ENCODE measurements around the gene CPNE5.

The CPNE5 gene

DNA sequence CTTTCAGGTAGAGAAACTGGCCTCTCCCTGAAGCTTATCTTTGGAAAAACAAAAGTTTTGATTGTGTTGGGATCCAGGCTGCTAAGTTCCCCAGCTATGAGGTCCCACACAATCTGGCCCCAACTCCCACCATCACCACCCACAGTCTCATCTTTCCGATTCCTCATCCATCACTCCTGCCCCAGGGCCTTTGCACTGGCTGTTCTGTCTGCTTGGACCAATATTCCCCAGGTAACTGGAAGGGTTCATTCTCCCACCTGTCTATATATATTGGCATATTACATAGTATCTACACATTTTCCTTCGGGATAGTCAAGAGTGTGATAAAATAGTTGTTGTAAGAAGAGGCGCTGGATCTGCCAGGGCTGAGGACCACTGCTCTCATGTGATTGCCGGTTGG, 52.0 kb downstream of the CPNE5 start:
- no peak for DNase-seq

DNA sequence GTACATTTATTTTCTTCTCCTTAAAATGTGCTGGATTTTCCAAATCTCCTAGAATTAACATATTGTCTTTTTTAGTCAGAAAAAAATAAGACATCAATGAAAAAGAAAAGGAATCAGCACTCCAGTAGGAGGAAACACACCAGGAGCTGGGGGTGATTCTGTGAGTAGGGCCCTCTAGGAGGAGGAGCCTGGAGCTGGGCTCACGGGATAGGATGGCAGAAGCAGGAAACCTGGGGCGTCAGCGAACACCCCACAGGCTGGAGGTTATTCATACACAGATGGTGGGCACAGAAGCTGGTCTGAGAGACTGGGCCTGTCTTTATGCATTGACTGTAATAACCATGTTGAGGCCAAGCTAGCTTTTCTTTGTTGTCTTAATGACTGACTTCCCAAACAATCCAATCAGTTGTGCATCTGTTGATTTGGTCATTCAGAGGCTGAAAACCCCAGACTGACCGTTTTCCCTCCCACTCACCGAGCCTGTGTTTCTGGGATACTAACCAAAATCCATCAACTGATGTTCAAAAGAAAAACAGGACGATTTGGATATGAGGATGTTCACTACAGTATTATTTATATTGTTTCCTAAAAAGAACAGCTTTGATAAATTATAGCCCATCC, 53.1 kb downstream of the CPNE5 start:
- no peak for DNase-seq

DNA sequence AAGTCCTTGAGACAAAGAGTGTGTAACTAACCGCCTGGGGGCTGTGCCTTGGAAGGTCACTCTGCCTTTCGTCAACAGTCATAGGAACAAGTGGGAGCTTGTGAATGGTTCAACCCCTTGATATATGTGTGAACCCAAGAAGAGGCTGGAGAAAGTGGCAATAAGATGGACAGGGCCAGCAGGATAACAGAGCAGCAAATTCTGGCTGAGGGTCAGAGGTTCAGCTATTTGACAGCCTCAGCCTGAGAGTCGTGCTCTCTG, 54.9 kb downstream of the CPNE5 start:
- DNase-seq: no peak

DNA sequence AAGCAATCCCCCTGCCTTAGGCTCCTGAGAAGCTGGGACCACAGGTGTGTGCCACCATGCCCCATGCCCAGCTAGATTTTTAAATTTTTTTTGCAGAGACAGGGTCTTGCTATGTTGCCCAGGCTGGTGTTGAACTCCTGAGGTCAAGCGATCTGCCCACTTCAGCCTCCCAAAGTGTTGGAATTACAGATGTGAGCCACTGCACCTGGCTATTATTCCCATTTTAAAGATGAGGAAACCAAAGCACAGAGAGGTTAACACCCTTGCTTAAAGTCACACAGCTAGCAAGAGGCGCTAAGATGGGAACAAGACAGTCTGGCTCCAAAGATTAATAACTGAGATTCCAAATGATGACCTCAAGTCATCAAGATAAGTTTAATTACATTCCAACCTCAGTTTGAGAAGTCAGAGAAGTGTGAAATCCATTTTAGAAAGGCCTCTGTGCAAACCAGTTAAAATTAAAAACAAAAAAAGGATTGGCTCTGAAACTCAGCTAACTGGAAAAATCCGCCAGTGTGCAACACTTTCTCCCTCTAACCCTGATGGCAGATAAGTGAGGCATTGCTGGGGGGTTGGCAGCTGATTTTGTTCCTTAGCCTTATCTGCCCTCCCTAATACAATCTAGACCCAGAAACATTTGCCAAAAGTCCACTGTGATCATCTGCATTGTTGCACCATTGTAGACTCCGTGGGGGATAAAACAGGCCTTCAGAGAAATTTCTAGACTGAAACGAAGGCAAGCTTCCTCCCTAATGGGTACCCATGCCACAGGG, 55.5 kb downstream of the CPNE5 start:
- no peak for DNase-seq

DNA sequence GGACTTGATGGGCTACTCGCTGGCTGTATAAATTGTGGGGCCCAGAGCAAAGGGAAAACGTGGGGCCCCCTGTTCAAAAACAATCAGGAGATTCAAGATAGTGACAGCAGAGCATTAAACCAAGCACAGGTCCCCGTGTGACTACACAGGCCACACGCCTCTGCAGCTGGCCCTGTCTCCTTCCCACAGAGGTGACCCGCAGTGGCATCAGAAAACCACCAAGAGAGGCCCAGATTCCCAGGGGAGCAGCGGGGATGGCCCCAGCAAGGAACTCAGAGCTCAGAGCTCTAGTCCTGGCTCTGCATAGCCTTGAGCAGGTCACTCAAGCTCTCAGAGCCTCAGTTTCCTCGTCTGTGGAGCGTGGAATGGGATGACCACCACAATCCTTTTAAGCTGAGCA, 57.6 kb downstream of the CPNE5 start:
- DNase-seq: no peak

DNA sequence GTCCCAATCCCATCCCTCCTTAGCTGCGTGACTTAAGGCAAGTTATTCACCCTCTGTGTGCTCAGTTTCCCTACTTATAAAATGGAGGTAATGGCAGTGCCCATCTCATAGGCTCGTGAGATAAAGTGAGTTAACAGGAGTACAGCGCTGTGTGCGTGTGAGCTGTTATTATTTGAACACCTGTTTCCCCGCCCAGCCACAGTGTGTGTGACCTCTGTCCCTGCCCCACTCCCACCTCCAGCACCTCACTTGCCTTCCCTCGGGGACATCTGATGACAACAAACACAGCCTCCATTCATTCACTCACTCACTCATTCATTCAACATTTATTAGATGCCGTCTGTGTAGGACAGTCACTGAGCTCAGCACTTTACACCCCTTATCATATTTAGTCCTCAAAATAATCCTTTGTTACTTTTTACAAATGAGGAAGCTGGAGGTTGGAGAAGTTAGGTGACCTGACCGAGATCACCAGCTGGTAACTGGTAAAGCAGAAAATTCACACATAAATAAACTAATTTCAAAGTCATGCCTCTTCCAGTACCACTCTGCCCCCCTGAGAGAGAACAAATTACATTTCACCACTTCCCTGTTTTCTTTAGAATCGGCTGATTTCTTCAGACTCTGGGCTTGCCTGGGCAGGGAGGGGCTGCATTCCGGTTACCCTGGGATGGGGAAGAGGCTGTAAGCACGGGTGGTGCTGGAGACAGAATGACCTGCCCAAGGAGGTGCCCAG, 58.6 kb downstream of the CPNE5 start:
- DNase-seq: no peak

DNA sequence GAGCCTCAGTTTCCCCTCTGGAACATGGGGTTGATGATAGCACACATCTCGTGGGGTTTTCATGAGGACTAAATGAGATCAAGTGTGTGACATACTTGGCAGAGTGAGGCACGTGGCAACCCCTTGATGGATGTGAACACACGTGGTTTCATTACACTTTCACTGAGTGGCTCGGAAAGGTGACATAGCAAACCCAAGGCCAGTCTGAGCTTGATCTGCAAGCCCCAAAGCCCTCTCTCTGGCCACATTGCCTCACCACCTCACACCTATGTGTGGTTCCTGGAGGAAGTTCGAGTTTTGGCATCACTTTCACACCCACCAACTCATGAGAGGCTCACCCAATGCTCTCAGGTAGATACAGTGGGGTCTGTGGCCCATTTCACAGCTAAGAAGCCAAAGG, 60.0 kb downstream of the CPNE5 start:
- no peak for DNase-seq

DNA sequence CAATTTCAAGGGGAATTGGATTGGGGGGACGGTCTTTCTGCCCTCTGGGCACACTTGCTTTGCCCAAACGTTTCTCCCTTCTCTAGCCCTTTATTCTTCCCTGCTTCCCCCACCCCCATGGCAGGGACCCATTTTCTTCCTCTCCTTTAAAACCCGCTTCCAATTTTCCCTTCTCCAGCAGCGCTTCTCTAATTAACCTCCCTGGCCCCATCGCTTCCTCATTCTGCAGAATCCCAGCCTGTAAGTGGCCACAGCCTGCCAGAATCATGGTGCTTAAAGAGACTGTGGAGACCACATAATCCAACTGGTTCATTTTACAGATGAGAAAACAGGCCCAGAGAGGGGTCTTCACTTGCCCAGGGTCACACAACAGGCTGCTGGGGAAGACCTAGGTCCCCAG, 61.4 kb downstream of the CPNE5 start:
- no peak for DNase-seq

DNA sequence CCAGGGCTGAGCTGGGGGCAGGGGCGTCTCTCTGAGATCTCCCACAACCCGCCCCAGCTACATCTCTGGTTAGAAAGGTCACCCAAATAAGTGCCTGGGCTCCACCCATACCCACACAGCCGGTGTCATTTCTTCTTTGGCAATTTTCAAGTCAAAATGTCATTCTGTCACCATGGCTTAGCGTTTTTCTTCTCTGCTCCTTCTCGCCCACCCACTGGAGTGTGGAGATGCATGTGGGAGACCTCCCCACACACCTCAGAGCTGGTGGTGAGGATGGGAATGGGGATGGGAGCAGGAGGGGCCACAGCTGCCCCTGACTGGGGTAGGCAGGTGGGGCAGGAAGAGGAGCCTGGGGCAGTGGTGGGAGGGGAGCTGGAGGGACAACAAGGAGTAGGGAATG, 63.1 kb downstream of the CPNE5 start:
- no peak for DNase-seq

DNA sequence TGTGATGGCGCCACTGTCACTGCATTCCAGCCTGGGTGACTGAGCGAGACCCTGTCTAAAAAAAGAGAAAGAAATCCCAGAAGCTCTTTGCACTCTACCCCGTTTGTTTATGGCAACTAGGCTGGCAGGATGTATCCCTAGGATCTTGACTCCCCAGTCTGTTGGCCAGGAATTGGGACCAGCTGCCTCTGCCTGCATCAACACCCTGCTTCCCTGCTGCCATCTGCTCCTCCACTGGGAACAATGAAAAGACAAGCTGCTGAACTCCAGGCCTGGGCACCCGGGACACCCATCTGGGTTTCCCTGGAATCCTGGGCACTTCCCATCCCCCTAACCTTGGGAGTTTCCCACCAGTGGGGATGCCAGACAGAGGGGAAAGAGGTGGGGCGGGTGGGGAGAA, 64.9 kb downstream of the CPNE5 start:
- peak; percentile 96 for DNase-seq

DNA sequence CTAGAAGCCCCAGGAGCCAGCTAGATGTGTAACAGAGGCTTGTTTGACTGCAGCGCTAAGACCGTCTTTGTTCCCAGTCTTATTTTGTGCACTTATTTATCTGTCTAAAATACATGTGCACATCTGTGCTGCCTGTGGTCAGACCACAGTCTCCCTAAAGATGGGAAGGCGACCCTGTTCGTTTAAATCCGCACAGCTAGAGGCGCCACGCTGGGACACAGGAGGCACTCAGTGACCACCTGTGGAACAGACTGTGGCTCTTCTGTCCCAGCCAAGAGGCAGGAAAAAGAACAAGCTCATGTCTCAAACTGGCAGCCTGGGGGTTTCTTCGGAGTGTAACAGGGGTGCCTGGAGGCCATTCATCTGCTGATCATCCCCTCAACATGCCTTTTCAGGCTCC, 66.8 kb downstream of the CPNE5 start:
- DNase-seq: no peak

DNA sequence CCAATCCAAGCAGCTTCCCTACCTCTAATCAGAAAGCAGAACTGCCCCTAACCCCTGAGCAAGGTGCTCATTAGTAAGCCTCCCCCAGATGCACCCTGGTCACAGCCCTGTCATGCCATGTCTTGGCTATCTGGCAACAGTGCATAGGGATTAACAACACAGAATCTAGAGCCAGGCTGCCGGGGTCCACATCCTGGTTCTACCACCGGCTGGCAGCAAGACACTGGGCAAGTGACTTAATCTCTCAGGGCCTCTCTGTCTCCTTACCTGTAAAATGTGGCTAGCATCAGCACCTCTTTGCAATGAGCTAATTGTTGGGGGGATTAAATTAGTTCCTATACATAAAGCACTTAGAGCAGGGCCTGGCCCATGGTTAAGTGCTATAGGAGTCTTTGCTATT, 68.1 kb downstream of the CPNE5 start:
- DNase-seq: no peak

DNA sequence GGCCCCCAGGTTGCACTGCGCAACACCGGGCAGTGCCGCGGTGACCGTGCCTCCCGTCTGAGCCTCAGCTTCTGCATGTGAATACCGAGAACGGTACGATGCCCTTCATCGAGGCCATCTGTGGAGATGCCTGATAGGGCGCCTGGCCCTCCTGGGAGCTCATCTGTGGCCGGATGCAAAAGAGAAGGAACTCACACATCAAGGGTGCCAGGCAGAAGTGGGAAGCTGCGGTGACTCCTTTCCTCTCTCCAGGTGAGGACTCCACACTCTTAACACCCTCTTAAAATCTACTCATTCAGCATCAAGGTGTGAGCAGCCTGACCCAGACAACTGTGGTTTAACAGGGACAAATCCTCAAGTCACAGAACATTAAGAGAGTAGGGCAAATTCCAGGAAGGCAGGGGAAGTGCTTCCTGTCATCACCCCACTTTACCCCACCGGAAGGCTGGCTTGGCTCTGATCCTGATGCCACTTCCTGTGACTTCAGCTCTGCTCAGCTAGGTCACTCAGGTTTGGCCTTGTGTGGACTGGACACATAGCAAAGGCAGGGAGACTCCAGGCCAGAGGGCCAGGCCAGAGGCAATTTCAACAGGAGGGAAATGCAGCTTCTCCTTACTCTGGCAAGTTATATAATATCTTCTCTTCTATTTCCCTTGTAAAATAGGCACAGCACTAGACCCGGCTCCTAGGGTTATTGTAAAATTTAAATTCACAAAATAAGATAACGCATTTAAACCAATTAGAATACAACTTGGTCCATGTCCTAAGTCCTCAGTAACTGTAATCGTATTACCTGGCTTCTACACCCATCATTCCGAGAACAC, 69.4 kb downstream of the CPNE5 start:
- no peak for DNase-seq

DNA sequence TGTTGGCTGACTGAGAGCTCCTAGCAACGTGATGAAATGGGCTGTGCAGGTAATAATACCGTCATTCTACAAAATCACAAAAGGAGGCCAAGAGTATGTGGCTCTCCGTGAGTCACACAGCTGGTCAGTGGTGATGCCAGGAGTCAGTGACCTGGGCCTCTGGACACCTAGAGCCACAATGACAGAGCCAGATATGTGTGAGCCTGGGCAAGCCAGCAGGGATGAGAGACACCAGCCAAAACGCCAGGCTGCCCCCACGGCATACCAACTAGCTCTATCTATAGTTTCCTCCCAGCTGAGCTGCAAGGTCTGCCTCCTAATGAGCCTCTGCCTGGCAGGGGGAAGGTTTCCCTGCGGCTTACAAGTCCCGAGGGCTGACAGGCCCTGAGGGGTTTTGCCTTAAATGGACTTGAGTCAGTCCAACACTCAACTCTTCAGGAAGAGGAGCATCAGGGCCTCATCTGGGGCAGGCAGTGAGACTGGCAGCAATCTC, 70.0 kb downstream of the CPNE5 start:
- DNase-seq: peak; percentile 9

DNA sequence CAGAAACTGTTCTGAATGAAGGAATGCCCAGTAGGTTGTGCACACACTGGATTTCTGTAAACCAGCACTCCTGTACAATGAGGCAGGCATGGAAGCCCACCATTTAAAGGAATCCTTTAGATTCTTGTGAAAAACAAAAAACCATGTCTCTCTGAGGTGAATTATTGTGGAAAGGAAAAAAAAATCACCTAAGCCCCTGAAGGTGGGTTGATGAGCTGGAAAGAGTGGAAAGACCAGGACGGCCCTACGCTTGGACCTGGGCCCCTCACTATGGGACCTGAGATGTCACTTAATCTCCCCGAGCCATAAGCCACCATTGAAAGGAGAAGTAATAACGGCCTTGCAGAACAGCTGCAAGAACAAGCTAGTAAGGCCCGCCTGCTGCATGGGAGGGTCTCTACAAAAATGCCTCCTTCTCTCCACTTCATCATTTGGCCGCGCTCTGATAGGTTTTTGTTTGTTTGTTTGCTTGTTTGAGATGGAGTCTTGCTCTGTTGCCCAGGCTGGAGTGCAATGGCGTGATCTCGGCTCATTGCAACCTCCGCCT, 72.8 kb downstream of the CPNE5 start:
- no peak for DNase-seq

DNA sequence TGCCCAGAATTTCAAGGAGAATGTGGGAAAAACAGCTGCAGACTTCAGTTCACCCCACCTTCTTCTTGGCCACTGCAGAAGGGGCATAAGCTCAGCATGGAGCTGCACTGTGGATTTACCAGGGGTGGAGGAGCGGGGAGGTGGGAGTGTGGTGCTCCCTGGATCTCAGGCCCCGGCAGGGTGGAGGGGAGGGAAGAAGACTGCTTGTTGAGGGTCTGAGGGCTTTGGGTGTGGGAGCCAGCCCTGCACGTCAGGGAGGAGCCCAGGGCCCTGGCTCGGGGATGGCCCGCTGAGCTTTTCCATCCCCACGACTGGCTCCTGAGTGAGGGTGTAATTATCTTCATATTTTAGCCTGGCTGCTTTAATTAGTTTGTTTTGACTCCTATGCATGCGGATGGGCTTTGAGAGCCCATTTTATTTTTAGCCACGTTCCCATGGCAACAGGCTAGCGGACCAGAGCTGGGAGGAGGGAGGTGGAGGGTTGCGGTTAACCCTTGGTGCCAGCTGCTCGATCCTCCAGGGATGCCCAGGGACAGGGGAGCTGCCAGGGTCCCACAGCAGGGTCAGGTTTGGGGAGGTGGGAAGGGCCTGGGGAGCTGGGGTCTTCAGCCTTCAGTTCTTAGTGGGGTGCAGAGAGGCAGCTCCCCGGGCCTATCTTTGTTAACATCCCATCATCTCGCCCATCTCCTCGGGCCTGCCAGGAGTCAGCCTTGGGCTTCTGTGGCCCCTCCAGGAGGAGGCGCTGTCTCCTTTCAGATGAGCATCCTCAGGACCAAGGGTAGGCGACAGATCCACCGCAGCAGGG, 73.4 kb downstream of the CPNE5 start:
- DNase-seq: peak; percentile 77

DNA sequence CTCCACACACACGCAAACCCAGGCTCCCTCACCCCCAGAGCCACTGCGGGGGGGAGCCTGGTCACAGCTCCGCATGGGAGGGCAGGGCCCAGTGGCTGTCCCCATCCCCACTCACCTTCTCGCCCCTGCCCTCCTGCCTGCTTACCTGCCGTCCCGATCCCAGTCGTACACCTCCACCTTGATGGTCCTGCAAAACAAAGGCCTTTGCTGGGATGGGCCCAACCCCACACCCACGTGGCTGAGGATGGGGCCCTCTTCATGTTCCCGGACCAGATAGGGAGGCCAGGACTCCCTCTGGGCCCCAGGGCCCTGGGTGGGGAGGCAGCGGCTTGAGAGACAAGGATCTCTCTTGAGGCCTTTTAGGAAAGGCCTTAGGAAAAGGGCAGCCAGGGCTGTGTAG, 74.1 kb downstream of the CPNE5 start:
- DNase-seq: no peak

DNA sequence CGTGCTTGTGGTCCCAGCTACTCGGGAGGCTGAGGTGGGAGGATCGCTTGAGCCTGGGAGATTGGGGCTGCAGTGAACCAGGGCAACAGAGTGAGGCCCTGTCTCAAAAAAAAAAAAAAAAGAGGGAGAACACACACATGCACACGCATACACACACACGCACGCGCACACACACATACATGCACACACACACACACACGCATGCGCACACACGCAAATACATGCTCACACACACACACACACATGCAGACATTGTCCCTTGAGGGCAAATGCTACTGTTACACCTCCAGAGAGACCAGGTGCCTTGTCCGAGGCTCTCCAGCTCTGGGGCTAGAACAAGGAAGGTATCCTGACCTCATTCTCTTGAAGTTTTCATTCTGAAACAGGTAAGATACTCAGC, 77.1 kb downstream of the CPNE5 start:
- DNase-seq: no peak

DNA sequence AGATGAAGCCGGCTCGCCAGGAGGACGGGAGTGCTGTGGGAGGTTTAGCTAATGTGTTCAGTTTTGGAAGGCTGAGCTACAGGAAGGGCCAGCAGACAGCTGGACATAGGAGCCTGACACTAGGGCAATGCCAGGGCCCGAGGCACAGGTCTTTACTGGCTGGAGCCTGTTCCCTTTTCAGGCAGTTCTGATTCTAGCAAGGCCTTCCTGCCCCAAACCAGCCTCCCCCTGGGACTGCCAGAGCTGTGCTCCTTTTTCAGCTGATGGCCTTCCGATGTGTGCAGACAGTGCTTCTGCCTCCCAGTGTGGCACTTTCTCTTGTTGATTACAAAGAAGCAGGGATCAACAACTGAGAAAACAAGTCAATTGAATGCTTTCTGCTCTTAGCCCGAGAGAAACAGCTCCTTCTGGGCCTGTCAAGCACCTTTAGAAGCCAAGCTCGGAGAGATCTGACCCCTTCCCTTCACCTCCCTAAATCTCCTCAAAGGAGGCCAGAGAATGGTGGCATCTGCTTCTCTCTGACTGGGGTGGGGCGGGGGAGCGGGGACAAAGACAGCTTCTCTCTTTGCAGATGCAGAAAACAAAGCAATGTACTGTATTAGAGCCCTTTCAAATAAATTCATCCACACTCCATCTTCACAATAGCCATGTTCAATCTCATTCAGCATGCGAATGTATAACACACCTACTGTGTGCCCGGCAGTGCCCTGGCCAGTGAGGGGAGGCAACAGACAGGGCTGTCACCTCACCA, 78.4 kb downstream of the CPNE5 start:
- DNase-seq: no peak

DNA sequence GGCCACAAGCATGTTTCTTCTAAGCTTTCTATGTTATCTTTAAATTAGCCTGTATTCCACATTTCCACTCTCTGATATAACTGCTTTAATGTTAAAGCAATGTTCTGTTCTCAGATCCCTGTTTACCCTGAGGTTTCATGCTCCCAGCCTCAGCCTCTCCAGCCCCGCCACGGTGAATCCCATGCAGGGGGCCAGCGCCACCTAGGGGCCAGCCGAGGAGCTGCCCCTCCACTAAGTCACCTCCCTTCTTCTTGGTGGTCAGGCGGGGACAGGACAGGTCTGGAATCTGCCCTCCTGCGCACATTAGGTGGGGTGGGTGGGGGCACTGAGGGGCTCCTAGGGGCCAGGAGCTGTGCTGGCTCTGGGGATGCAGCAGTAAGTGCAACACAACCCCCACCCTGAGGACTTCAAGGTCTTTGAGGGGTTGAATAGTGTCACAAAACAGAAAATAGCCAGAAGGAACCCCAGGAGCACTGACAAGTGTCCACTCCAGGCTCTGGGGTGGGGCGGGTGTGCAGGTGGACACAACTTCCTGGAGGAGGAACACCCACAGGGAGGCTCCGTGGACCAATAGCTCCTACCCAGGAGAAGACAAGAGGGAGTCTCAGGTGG, 80.0 kb downstream of the CPNE5 start:
- peak; percentile 63 for DNase-seq

DNA sequence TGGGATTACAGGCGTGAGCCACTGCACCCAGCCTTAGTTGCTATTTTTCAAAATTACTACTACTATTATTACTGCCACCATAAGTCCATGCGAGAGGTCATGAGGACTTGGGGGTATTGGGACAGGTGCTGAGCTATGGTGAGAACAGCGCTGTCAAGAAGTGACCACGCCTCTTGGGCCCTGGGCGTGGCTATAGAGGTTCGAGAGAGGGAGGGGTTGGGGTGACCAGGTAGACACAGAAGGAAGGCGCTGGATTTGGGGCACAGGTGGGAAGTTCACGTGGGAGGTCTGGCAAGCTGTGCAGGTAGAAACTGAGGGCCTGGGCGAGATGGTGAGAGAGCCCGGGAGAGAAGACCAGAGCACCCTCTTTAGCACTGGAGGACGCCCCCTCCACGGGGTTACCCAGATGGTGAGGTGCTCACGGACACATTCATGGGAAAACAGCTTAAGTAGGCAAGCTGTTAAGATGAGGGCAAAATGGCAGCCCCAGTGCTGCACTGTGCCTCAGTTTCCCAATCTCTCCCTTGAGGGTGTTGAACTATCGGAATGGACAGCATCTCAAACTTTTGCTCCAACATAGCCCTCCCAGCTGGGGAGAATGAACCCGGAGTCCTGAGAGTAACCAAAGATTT, 80.6 kb downstream of the CPNE5 start:
- no peak for DNase-seq
